Epithelial cell of proximal tubule (primary cell): ENCODE data around the gene TM2D3. TPM values are rescaled to one million over a fixed set of nuclear protein-coding genes. Genes with fewer than 3 reads are reported as not detected.

Source experiments
- DNase-seq: peaks from one replicate; pipeline ENCODE4 v3.0.0-alpha.2; 2011; ENCODE audit warnings: low read depth
- H3K4me3 ChIP-seq: 2 replicates; pipeline ENCODE4 v1.5.1; 2011; ENCODE audit warnings: low read depth, mild to moderate bottlenecking, low read length
- total RNA-seq: library from RNA; depleted of rRNA; stranded (reverse); fragments of >200 nt; gene quantifications from 2 replicates; pipeline ENCODE4 v1.2.3, GENCODE V29; 2015
- TF ChIP-seq, protein P1 (sequence below): conservative IDR thresholded peaks from 2 replicates; pipeline ENCODE4 v1.5.1; 2012; ENCODE audit warnings: low read depth, mild to moderate bottlenecking, low read length

Gene TM2D3
- total RNA-seq, 1 donor from 2014 or later: 22.3 TPM

DNA sequence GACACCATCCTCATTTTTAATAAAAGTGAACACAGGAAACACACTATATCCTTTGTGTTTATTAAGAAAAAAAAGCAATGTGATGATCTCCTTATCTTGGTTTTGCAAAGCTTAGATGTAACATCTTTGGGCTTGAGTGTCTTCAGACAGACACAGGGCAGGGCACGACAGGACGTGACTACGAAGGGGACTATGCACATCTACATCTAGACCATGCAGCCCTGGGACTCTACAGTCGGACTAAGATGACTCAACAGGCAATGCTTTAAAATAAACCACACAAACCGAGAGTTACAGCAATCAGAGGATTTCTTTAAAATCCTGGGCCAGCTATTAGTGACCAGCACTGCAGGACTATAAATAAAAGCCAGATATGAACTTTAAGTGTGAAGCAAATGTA is 22.8 kb upstream of the TM2D3 start:
- no peak overlapping the region for H3K4me3 ChIP-seq
- TF ChIP-seq, protein P1, sequence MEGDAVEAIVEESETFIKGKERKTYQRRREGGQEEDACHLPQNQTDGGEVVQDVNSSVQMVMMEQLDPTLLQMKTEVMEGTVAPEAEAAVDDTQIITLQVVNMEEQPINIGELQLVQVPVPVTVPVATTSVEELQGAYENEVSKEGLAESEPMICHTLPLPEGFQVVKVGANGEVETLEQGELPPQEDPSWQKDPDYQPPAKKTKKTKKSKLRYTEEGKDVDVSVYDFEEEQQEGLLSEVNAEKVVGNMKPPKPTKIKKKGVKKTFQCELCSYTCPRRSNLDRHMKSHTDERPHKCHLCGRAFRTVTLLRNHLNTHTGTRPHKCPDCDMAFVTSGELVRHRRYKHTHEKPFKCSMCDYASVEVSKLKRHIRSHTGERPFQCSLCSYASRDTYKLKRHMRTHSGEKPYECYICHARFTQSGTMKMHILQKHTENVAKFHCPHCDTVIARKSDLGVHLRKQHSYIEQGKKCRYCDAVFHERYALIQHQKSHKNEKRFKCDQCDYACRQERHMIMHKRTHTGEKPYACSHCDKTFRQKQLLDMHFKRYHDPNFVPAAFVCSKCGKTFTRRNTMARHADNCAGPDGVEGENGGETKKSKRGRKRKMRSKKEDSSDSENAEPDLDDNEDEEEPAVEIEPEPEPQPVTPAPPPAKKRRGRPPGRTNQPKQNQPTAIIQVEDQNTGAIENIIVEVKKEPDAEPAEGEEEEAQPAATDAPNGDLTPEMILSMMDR: no peak
- DNase-seq: no peak

DNA sequence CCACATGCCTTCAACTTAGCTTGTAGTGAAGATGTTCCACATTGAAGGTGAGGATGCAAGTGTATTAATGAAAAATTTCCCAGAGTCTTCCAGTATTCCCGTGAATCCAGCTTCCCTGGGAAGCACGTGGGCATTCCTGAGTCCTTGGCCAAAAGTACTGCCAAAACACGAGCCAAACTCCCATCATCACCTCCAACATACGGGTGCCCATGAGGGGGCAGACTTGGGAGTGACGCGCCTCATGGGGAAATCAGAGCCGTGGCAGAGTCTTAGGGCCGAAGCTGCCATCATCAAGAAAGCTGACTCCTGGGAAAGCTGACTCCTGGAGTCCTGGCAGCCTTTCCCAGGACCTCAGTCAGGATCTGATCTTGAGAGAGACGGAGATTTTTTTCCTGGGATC is 20.1 kb upstream of the TM2D3 start:
- TF ChIP-seq, protein P1: no peak
- no peak for DNase-seq
- no peak overlapping the region for H3K4me3 ChIP-seq

- no peak overlapping the region for H3K4me3 ChIP-seq
- TF ChIP-seq, protein P1: no peak
- DNase-seq: no peak
Observed at GRCh38 chr15:101669744-101670143, 17.6 kb upstream of the TM2D3 start.

GRCh38 chr15:101667881-101668280 is 15.7 kb upstream of the TM2D3 start:
- TF ChIP-seq, protein P1: no peak
- DNase-seq: no peak
- no peak overlapping the region for H3K4me3 ChIP-seq

DNA sequence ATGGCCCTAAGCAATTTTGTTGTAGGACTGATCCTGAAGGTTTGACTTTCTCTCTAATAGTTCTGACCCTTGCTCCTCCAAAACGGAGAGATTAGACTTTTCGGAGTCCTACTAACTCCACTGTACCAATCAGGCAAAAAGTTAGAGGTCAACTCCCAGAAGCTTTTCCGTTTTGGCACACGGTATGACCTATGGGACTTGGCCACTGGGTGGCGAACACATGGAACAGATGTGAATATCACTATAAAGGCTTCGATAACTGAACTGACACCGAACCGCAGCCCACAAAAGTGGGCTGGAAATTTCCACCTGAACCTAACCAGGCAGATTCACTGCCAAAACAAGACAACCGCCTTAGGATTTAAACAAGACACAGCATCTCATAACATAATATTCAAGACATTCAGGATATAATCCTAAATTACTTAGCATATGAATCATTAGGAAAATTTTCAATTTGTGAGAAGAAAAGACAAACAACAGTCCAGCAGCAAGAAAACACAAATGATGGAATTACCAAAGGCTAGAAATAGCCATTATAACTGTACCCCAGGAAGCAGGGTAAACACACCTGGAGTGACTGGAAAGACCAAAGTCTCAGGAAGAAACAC is 12.2 kb upstream of the TM2D3 start:
- TF ChIP-seq, protein P1: peak; percentile 42
- no peak for DNase-seq
- H3K4me3 ChIP-seq: no peak overlapping the region

- no peak overlapping the region for H3K4me3 ChIP-seq
- TF ChIP-seq, protein P1: no peak
- no peak for DNase-seq
Observed at GRCh38 chr15:101662203-101662602, 10.0 kb upstream of the TM2D3 start.

DNA sequence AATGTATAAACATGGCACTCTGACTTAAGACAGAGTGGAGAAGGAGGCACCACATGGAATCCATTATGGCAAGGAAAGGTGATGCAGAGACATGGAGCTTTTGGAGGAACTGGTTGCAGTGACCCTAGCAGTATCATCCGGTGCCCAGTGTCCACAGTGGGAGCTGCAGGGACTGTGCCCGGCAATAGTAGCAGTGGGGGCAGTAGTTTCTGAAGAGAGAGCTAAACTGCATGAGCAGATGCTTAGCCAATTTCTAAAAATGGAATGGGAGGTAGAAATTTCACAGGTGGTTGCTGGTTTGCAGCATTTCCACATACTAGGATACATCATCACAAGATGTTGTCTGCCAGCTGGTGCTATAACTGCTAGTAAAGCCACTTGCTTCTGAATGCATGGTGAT is 7.8 kb upstream of the TM2D3 start:
- TF ChIP-seq, protein P1: no peak

More for the DNA sequence above, 7.8 kb upstream of the TM2D3 start:
- no peak overlapping the region for H3K4me3 ChIP-seq
- DNase-seq: no peak
